ENCODE data around the gene ZNF230.

Gene ZNF230

DNA sequence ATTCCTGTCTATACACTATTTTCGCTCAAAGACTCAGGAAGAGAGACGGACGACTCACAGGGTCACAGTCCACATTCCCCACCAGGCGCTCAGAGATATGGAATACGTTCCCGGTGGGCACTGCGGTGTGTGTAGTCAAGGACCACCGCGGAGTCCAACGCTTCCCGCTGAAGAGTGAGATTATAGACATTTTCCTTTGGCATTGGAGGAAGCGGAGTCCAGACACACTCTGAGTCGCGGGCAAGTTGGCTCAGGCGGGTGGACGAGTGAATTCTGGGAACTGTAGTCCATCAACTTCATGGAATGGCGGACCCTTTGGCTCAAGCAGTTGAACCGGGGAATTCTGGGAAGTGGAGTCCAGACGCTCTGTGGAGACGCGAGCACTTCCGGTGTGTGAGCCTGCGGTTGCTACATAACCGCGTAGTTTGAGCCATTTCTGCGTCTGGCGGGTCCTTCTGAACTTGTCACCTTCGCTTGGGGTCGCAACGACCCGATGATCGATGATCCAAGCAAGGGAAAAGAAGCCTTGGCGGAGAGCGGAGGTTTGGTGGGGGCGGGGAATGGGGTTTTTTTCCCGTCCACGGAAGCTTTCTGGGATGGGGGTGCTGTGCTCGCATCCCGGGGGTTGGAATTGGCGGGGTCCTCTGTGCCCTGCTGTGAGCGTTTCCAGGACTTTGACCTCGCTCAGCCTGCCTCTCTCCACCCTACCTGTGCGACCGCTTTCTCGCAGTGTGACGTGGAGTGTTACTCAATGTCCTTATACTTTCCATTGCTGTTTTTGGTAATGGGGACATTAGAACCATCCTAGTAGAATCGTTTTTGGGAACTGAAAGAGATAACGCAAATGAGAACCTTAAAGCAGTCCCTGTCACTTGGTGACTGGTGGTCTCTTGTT is at the start of gene ZNF230:
ZNF230 (plus strand) TSS at position 392 of the 895 bp plus-strand sequence. CDS start 4,122 bp downstream, outside the sequence.
- DNase-seq (ENCODE audit: low read depth), result peak; percentile 45

DNA sequence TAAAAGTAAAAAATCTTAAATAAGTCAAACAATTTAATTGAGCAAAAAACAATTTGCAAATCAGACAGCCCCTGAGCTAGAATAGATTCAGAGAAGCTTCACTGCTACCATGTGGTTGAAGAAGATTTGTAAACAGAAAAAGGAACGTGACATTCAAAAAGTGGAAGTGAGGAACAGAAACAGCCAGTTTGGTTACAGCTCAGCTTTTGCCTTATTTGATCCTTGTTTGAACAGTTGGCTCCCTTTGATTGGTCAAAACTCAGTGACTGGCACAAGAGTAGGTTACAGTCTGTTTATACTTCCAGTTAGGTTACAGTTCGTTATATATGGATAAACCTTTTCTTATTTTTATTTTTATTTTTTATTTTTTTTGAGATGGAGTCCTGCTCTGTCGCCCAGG is 45.9 kb upstream of the ZNF230 start:
- no peak for DNase-seq (ENCODE audit: low read depth)

DNA sequence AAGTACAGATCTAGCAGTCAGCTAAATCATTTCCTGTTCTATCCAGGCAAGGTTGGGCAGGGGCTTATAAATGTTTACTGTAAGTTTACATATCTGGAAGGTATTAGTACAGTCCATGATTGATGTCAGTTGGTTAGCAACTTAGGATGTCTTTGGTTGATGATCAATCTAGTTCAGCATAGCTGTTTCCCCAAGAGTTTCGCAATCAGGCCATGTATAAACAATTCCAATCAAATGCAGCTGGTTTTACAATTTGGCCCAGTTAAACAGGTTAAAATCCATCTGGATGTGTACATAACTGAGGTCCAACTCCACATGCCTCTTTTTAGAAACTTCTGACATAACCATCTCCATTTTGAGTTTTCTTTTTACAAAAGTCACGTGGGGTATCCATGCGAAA is 44.9 kb upstream of the ZNF230 start:
- DNase-seq (ENCODE audit: low read depth), result no peak

DNA sequence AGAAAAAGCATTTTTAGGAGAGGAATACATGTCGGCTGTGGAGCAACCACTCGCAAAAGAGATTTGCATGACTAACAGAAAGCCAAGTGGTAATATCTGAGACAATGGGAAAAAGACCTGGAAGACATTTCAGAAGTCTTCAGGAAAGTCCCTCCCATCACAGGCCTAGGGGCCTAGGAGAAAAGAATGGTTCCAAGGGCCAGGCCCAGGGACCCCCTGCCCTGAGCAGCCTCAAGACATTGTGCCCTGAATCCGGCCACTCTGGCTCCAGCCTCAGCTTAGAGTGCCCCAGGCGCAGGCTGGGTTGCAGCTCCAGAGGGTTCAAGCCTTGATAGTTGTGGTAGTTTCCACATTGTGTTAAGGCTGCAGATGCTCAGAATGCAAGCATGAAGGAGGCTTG is 42.3 kb upstream of the ZNF230 start:
- DNase-seq (ENCODE audit: low read depth), result no peak

DNA sequence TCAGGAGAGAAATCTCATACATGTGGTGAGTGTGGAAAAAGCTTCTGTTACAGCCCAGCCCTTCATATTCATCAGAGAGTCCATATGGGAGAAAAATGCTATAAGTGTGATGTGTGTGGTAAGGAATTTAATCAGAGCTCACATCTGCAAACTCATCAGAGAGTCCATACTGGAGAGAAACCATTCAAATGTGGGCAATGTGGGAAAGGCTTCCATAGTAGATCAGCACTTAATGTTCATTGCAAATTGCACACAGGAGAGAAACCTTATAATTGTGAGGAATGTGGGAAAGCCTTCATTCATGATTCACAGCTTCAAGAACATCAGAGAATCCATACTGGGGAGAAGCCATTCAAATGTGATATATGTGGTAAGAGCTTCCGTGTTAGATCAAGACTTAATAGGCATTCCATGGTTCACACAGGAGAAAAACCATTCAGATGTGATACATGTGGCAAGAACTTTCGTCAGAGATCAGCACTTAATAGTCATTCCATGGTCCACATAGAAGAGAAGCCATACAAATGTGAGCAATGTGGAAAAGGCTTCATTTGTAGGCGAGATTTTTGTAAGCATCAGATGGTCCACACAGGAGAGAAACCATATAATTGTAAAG is 36.6 kb upstream of the ZNF230 start:
- DNase-seq (ENCODE audit: low read depth), result no peak

DNA sequence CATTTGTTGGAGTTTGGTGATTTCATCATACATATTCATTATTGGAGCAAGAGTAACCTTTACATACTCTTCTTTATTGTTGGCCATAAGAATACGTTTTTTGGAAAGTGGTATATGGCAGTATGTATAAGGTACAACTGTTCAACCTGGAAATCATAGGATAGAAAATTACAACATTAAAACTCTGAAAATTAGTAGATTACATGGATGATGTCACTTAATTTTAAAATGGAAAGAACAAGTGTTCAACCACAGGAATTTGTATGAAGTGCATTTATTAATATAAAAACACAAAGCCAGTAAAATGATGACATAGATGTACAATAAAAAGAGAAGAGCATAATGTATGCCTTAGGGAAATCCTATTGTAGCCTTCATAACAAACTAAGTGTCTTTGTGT is 26.0 kb upstream of the ZNF230 start:
- DNase-seq (ENCODE audit: low read depth), result no peak

DNA sequence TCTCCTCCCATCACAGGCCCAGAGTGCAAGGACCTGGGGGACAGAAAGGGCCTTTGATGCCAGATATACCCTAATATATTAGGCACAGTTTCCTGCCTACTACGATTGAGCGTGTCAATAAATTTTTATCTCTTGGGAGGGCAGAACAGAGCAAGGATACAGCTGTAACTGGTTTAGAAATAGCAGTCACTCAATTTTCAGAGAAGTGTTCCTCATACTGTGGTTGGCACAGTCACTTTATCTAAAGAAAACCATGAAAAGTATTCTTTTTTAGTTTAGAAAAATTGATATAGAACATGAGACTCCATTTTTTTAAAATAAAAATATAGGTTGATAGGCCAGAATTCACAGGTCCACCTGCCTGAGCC is 19.2 kb upstream of the ZNF230 start:
- no peak for DNase-seq (ENCODE audit: low read depth)

DNA sequence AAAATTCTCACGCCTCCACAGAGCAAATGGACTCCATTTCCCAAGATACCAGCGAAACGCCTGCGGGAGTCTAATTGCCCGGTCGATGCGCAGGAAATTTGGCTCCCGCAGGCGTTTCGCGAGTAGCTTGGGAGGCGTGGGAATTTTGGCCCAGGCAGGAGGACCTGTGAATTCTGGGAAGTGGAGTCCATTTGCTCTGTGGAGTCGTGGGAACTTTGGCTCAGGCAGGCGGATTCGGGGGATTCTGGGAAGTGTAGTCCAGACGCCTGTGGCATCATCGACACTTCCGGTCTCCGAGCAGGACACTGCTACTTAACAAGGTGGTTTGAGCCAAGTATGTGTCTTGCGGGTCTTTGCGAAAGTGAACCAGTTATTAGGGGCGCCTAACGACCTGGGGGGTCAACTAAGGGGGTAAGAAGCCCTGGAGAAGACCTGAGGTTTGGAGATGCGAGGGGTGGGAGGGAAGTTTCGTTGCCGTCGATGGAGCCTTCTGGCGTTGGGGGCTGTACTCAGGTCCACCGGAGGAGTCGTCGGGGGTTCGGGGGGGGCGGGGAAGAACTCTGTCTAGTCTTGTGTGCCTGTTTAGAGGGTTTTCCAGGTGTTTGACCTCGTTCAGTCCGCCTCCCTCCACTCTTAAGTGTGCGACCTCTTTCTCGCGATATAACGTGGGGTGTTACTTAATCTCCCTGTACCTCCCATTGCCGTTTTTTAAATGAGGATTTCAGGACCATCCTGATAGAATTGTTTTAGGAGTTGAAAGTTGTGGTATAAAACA is 18.7 kb upstream of the ZNF230 start, which contains the start of gene ZNF155:
ZNF155 (plus strand) TSS at position 277 of the 775 bp plus-strand sequence. CDS start 4,356 bp downstream, outside the sequence.
- peak; percentile 37 for DNase-seq (ENCODE audit: low read depth)

DNA sequence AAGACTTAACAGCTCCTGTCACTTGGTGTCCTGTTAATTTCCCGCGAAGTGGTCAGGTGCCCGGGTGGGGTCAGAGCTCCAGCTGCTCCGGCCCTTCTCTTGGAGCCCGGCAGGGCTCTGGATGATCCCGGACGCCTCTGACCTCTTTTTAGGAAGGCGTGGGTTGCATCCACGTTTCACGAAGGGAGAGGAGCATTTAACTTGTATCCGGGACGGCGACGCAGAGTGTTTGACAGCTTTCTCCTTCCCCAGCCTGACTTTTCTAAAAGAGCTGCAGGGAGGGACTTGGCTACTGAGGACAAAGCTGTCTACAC is 18.1 kb upstream of the ZNF230 start:
- DNase-seq (ENCODE audit: low read depth), result no peak

DNA sequence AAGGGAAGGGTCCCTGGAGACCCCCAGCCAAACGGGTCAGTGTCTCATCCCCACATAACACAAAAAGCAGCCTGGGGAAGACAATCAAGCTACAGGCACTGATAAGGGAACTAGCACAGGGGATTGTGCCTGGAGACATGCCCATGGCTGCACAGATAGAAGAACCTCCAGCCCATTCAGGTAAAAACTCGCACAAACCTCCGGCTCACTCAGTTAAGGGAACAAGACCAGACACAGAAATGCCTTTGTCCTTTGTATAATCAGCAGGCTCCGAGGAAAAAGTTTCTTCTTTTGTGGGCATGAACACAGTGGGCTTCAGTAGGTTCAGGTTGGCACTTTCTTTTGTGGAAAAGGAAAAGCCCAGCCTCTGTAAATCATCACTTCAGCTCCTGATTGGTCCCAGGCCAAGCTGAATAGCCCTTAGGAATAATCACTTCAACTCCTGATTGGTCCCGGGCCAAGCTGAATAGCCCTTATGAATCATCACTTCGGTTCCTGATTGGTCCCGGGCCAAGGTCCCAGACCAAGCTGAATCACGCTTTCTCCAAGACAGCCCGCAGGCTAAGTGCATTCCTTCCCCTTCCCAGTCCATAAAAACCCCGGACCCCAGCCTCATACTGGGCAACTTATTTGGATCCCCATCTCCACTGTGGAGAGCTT is 5.0 kb upstream of the ZNF230 start:
- no peak for DNase-seq (ENCODE audit: low read depth)

DNA sequence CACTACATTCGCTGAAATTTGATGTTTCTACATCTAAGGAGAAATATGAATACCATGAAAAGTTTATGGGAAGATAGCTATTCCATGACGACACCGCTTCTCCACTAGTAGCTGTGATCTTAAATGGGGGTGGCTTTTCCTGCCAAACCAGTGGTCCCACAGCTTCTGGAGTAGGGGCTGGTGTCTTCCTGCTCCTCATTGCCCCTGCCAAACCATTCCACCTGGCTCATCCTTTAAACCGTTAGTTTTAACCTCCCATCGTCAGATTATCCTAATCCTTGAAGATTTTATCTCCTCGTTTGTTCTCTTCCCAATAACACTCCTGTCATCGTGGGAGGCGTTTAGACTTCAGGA is 568 bp upstream of the ZNF230 start:
- no peak for DNase-seq (ENCODE audit: low read depth)

DNA sequence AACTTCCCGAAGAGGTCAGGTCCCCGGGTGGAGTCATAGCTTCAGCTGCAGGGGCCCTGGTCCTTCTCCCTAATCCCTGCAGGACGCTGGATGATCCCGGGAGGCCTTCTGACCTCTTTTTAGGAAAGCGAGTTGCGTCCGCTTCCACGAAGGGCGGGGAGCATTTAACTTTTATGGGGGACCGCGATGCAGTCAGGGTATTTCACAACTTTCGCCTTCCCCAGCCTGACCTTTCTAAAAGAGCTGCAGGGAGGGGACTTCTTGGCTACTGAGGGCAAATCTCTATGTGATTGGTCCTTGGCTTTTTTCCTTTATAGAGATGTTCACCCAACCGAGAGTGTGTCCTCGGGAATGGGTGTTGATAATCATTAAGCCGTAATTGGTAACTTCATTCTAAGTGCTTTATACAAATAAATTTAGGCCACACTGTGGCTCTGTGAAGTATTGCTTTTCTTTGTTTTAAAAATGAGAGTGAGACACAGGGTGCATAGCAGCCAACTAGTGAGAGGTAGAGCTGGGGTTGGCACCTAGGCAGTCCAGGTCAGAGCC is 778 bp downstream of the ZNF230 start:
- no peak for DNase-seq (ENCODE audit: low read depth)

DNA sequence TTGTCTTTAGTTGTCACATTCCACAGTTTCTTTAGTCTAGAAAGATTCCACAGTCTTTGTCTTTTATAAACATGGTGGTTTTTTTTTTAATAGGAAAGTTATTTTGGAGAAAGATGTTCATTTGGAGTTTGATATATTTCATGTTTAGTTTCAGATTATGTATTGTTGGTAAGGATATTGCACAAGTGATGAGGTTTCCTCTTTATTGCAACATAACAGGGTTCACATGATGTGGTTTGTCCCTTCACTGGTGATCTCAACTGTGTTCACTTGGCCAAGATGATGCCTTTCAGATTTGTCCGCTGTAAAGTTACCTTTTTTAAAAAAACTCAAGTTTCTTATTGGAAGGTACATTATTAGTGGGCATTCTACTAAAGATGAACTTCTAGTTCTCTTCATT is 3.2 kb downstream of the ZNF230 start:
- no peak for DNase-seq (ENCODE audit: low read depth)

DNA sequence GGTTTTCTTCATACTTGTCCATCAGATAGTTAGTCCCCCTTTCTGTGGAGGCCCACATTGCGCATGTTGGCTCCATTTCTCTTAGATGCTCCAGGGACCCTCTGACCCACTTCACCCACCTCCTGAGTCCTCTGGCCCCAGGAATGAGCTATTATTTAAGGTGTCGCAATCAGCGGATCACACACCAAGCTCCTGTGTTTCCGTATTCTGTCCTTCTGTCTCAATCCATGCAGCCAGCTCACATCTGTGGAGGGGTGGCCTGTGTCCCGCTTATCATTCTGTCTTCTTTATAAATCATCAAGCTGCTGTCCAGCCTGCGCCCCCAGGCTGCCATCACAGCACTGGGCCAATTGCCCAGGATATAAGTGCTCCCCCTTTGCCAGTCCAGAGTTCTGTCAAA is 4.7 kb downstream of the ZNF230 start:
- no peak for DNase-seq (ENCODE audit: low read depth)

DNA sequence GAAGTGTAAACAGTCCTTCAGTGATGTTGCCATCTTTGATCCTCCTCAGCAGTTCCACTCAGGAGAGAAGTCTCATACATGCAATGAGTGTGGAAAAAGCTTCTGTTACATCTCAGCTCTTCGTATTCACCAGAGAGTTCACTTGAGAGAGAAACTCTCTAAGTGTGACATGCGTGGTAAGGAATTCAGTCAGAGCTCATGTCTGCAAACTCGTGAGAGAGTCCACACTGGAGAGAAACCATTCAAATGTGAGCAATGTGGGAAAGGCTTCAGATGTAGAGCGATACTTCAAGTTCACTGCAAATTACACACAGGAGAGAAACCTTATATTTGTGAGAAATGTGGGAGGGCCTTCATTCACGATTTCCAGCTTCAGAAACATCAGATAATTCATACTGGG is 7.7 kb downstream of the ZNF230 start:
- no peak for DNase-seq (ENCODE audit: low read depth)

DNA sequence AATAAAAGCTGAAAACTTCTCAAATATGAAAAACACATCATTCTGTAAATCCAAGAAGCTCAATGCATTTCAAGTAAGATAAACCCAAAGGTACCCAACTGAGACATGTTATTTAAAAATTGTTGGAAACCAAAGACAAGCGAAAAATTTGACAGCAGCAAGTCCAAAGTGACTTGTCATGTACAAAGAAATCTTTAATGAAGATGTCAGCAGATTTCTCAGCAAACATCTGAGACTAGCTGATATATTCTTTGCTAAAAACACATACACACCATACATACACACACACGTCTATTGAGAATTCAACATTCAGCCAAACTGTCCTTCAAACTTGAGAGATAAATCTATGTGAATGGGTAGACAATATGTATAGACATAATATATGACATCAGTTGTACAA is 16.7 kb downstream of the ZNF230 start:
- no peak for DNase-seq (ENCODE audit: low read depth)

DNA sequence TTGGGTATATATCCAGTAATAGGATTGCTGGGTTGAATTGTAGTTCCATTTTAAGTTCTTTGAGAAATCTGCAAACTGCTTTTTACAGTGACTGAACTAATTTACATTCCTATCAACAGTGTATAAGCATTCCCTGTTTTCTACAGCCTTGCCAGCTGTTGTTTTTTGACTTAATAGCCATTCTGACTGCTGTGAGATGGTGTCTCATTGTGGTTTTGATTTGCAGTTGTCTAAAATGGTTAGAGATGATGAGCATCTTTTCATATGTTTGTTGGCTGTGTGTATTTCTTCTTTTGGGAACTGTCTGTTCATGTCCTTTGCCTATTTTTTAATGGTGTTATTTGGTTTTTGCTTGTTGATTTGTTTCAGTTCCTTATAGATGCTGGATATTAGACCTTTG is 18.5 kb downstream of the ZNF230 start:
- DNase-seq (ENCODE audit: low read depth), result no peak

DNA sequence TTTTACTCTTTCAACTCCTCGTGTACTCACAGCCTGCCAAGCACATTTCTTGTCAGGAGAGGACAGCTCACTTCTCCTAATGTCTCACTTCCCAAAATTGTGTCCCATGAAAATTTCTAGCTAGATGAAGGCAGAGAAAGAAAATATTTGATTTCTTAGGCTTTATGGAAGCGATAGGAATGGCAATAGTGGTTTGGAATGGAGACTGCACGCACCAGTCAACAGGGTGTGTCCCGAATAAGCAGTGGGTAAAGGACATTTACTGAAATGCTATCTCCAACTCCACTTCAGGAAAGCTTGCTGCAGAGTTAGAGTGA is 22.1 kb downstream of the ZNF230 start:
- no peak for DNase-seq (ENCODE audit: low read depth)

DNA sequence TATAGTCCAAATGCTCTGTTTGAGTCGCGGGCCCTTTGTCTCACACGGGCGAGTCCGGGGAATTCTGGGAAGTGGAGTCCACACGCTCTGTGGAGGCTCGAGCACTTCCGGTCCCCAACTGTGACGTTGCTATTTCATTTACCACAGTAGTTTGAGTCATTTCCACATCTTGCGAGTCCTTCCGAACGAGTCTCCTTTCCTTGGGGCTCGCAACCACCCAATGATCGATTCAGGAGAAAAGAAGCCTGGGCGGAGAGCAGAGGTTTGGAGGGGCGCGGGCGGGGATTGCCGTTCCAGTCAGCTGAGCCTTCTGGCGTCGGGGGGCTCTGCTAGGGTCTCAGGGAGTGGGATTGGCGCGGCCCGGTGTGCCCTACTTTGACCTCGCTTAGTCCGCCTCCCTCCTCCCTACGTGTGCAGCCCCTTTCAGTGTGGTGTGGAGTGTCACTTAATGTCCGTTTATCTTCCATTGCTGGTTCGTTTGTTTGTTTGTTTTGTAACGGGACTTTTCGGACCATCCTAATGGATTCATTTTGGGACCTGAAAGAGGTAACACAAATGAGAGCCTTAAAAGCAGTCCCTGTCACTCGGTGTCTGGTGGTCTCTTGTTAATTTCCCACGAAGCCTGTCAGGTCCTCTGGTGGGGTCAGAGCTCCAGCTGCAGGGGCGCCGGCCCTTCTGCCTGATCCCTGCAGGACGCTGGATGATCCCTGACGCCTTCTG is 22.6 kb downstream of the ZNF230 start, which contains the start of gene ZNF222:
ZNF222 (plus strand) TSS at position 163 of the 720 bp plus-strand sequence; CDS start at position 221, 58 bp downstream.
- peak; percentile 40 for DNase-seq (ENCODE audit: low read depth)

DNA sequence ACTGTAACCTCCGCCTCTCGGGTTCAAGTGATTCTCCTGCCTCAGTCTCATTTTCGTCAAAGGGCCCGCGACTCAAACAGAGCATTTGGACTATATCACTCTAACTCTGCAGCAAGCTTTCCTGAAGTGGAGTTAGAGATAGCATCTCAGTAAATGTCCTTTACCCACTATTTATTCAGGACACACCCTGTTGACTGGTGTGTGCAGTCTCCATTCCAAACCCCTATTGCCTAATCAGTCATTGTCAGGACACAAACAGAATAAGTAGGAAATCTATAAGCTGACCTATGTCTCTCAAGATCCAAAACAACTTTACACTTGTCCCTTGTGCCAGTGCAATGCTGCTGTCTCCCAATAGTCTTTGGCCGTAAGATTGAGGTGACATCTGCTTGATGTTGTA is 23.9 kb downstream of the ZNF230 start:
- DNase-seq (ENCODE audit: low read depth), result no peak

DNA sequence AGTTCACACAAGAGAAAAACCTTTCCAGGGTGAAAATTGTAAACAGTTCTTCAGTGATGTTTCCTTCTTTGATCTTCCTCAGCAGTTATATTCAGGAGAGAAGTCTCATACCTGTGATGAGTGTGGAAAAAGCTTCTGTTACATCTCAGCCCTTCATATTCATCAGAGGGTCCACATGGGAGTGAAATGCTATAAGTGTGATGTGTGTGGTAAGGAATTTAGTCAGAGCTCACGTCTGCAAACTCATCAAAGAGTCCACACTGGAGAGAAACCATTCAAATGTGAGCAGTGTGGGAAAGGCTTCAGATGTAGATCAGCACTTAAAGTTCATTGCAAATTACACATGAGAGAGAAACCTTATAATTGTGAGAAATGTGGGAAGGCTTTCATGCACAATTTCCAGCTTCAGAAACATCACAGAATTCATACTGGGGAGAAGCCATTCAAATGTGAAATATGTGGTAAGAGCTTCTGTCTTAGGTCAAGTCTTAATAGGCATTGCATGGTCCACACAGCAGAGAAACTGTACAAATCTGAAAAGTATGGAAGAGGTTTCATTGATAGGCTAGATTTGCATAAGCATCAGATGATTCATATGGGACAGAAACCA is 29.3 kb downstream of the ZNF230 start:
- no peak for DNase-seq (ENCODE audit: low read depth)

Measured in stimulated activated CD8-positive, alpha-beta memory T cell treated with anti-CD3 and anti-CD28 coated beads, Interleukin-15, amount 100 ng/mL, for 24 hours (primary cell).